Activated naive CD8-positive, alpha-beta T cell treated with anti-CD3 and anti-CD28 coated beads for 36 hours (primary cell): ENCODE measurements around the gene NPIPB8. TPM values are rescaled to one million over a fixed set of nuclear protein-coding genes. Genes with fewer than 3 reads are reported as not detected.
"Not testable (repeated sequence)": the region's sequence is repeated elsewhere in the genome, so short reads cannot be mapped to it uniquely, and the experiment has no call there.

Experiments used
- DNase-seq: peaks from one replicate; pipeline ENCODE4 v3.0.0; 2021
- H3K27ac Mint-ChIP-seq: one replicate; pipeline ENCODE4 v1.8.0; 2022; ENCODE audit warnings: mild to moderate bottlenecking, moderate library complexity, mixed read lengths
- H3K27me3 Mint-ChIP-seq: one replicate; pipeline ENCODE4 v1.8.0; 2022; ENCODE audit warnings: mild to moderate bottlenecking, mixed read lengths
- H3K36me3 Mint-ChIP-seq: one replicate; pipeline ENCODE4 v1.8.0; 2021; ENCODE audit warnings: mild to moderate bottlenecking, mixed read lengths
- H3K4me1 Mint-ChIP-seq: one replicate; pipeline ENCODE4 v1.8.0; 2021; ENCODE audit warnings: mixed read lengths
- H3K4me3 Mint-ChIP-seq: one replicate; pipeline ENCODE4 v1.8.0; 2022; ENCODE audit warnings: mild to moderate bottlenecking, moderate library complexity, mixed read lengths
- H3K9me3 Mint-ChIP-seq: one replicate; pipeline ENCODE4 v1.8.0; 2022; ENCODE audit warnings: mixed read lengths
- total RNA-seq, 2 experiments: library from RNA; stranded (reverse); gene quantifications; one replicate each; pipeline ENCODE4 v1.2.3, GENCODE V29; 2021

Gene NPIPB8
- total RNA-seq, 2 experiments from 2014 or later, result 0.39 TPM; not detected in 1

DNA sequence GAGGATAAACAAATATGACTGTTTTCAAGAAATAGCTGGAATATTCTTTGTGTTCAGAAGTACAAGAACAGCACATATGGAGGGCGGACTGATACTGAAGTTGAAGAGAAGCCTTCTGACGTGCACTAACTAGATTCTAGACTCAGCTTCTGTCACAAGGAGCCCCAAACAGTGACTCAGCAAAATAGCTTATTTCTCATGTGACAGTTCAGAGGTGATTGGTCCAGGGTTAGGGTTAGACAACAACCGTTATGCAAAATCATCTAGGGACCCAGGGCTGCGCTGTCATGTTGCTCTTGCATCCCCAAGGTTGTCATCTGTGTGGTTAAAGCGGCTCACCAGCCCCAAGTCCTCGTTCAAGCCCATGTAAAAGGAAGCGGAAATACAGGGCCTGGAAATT lies 29.6 kb downstream of the NPIPB8 start:
- H3K4me3 Mint-ChIP-seq, H3K9me3 Mint-ChIP-seq, DNase-seq, H3K4me1 Mint-ChIP-seq, H3K36me3 Mint-ChIP-seq, H3K27me3 Mint-ChIP-seq, H3K27ac Mint-ChIP-seq: not testable (repeated sequence)

- not testable (repeated sequence) for H3K4me1 Mint-ChIP-seq, H3K36me3 Mint-ChIP-seq, H3K4me3 Mint-ChIP-seq, H3K27ac Mint-ChIP-seq, H3K27me3 Mint-ChIP-seq, DNase-seq, H3K9me3 Mint-ChIP-seq
Observed at GRCh38 chr16:28668199-28668598, 30.3 kb downstream of the NPIPB8 start.

DNA sequence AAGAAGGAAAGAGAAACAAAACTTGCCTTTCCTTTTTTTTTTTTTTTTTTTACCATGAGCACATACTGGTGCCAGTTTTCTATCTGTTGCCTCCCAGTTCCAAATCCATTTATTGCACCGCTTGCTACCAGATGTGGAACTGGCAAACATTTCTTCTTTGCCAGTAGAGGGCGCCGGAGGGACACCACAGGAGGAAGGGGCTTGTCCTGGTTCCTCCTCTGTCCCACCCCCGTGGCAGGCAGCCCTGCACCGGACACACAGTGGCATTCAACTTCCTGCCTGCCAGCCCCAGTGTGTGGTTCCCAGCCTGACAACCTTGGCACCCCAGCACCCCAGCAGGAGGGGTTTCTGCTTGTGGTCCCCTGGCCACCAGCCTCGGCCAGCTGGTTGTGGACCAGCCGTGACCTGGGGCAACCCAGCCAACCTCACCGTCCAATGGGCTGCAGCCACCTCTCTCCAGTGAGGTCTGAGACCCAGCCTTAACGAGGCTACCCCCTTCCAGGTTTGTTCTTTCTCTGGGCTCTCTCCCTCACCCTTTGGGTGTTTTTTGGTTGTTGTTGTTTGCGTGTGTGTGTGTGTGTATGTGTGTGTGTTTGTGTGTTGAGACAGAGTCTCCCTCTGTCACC lies 50.6 kb downstream of the NPIPB8 start:
- not testable (repeated sequence) for H3K4me1 Mint-ChIP-seq, DNase-seq, H3K27ac Mint-ChIP-seq, H3K4me3 Mint-ChIP-seq, H3K36me3 Mint-ChIP-seq, H3K27me3 Mint-ChIP-seq, H3K9me3 Mint-ChIP-seq

DNA sequence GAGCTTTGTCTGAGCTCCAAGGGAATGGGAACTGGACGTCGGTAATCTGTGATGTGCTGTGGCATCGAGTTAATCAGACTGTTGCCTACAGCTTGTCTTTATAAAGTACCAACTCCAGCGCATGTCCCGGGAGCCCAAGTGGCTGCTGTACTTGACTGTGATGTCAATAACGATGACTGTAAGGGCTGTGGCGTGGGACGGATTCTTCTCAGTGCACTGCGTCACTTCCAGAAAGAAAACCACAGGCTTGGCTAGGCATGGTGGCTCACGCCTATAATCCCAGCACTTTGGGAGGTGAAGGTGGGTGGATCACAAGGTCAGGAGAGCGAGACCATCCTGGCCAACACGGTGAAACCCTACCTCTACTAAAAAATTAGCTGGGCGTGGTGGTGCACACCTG lies 51.6 kb downstream of the NPIPB8 start:
- H3K4me1 Mint-ChIP-seq, DNase-seq, H3K9me3 Mint-ChIP-seq, H3K27ac Mint-ChIP-seq, H3K27me3 Mint-ChIP-seq, H3K4me3 Mint-ChIP-seq, H3K36me3 Mint-ChIP-seq: not testable (repeated sequence)

GRCh38 chr16:28691722-28692121 lies 53.9 kb downstream of the NPIPB8 start:
- H3K36me3 Mint-ChIP-seq, H3K27me3 Mint-ChIP-seq, H3K4me3 Mint-ChIP-seq, DNase-seq, H3K9me3 Mint-ChIP-seq, H3K27ac Mint-ChIP-seq, H3K4me1 Mint-ChIP-seq: not testable (repeated sequence)

- not testable (repeated sequence) for H3K27me3 Mint-ChIP-seq, H3K9me3 Mint-ChIP-seq, H3K4me3 Mint-ChIP-seq, DNase-seq, H3K4me1 Mint-ChIP-seq, H3K27ac Mint-ChIP-seq, H3K36me3 Mint-ChIP-seq
Observed at GRCh38 chr16:28693257-28693950, 55.5 kb downstream of the NPIPB8 start.

GRCh38 chr16:28699792-28700191 lies 61.9 kb downstream of the NPIPB8 start:
- not testable (repeated sequence) for H3K4me1 Mint-ChIP-seq, H3K36me3 Mint-ChIP-seq, H3K27me3 Mint-ChIP-seq, H3K4me3 Mint-ChIP-seq, H3K9me3 Mint-ChIP-seq, H3K27ac Mint-ChIP-seq, DNase-seq

- H3K27ac Mint-ChIP-seq, H3K36me3 Mint-ChIP-seq, DNase-seq, H3K4me1 Mint-ChIP-seq, H3K27me3 Mint-ChIP-seq, H3K9me3 Mint-ChIP-seq, H3K4me3 Mint-ChIP-seq: not testable (repeated sequence)
Observed at GRCh38 chr16:28700349-28700748, 62.5 kb downstream of the NPIPB8 start.

GRCh38 chr16:28701384-28701783 lies 63.5 kb downstream of the NPIPB8 start:
- not testable (repeated sequence) for H3K36me3 Mint-ChIP-seq, DNase-seq, H3K9me3 Mint-ChIP-seq, H3K27me3 Mint-ChIP-seq, H3K4me3 Mint-ChIP-seq, H3K4me1 Mint-ChIP-seq, H3K27ac Mint-ChIP-seq

DNA sequence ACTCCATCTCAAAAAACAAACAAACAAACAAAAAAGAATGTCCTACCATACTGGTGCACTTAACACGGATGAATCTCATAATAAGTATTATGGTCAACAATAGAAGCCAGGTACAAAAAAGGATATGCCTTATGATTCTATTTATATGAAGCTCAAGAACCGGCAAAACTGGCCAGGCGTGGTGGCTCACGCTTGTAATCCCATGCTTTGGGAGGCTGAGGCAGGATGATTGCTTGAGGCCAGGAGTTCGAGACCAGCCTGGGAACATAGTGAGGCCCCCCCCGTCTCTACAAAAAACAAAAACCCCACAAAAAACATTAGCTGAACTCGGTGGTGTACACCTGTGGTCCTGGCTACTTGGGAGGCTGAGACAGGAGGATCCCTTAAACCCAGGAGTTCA lies 66.4 kb downstream of the NPIPB8 start:
- H3K9me3 Mint-ChIP-seq, H3K27ac Mint-ChIP-seq, H3K4me1 Mint-ChIP-seq, DNase-seq, H3K4me3 Mint-ChIP-seq, H3K27me3 Mint-ChIP-seq, H3K36me3 Mint-ChIP-seq: not testable (repeated sequence)

Other genes with a start within 250 kb of the NPIPB8 start
- gene EIF3CL, start 234.2 kb upstream of the NPIPB8 start, total RNA-seq, result 10 to 100 TPM; 45.8 to 95.0 TPM
- not detected for gene NPIPB7, start 165.7 kb upstream of the NPIPB8 start, total RNA-seq
- 10 to 100 TPM; 28.7 to 29.7 TPM for gene CLN3, start 146.0 kb upstream of the NPIPB8 start, total RNA-seq
- gene APOBR, start 143.4 kb upstream of the NPIPB8 start, total RNA-seq, result 1 to 10 TPM; 5.4 to 5.5 TPM
- gene IL27, start 131.2 kb upstream of the NPIPB8 start, total RNA-seq, result not detected
- gene NUPR1, start 99.1 kb upstream of the NPIPB8 start, total RNA-seq, result not detected
- 10 to 100 TPM; 27.7 to 30.0 TPM for gene SGF29, start 84.1 kb upstream of the NPIPB8 start, total RNA-seq
- under 1 TPM; 0.24 to 0.68 TPM for gene SULT1A2, start 41.0 kb upstream of the NPIPB8 start, total RNA-seq
- 10 to 100 TPM; 11.6 to 13.3 TPM for gene SULT1A1, start 28.0 kb upstream of the NPIPB8 start, total RNA-seq
- gene EIF3C, start 73.4 kb downstream of the NPIPB8 start, total RNA-seq, result 100 to 1,000 TPM; 825 to 930 TPM
- gene NPIPB9, start 113.7 kb downstream of the NPIPB8 start, total RNA-seq, result 1 to 10 TPM; 1.6 to 1.8 TPM
- gene ATXN2L, start 184.9 kb downstream of the NPIPB8 start, total RNA-seq, result 100 to 1,000 TPM; 296 to 308 TPM
- 100 to 1,000 TPM; 360 to 382 TPM for gene TUFM, start 208.3 kb downstream of the NPIPB8 start, total RNA-seq
- 10 to 100 TPM; 33.8 to 34.7 TPM for gene SH2B1, start 225.8 kb downstream of the NPIPB8 start, total RNA-seq
- gene ATP2A1, start 240.4 kb downstream of the NPIPB8 start, total RNA-seq, result 1 to 10 TPM; 2.0 to 2.8 TPM